CD4-positive, alpha-beta T cell (primary cell): ENCODE results near the gene SCN8A. TPM values are rescaled to one million over a fixed set of nuclear protein-coding genes. Genes with fewer than 3 reads are reported as not detected.

ENCODE experiments used
- ATAC-seq: fragments of 200-7000 bp; cut with Tn5 transposase; one replicate; pipeline ENCODE4 v1.10.0; 2022; ENCODE audit warnings: mild to moderate bottlenecking; ENCODE audit not compliant: poor library complexity
- CTCF ChIA-PET: fragments of 350-600 bp; sonication (Branson Sonifier 250); formaldehyde crosslinking; loops from one replicate; lab custom pipeline; 2021; ENCODE audit warnings: antibody characterized with exemption, inconsistent platforms; lab: Charles Lee
- POLR2A ChIA-PET: fragments of 350-600 bp; sonication (Branson Sonifier 250); formaldehyde crosslinking; loops from one replicate; lab custom pipeline; 2021; ENCODE audit warnings: antibody characterized with exemption, inconsistent platforms; lab: Charles Lee
- DNase-seq, 14 experiments: peaks; one replicate each; pipeline ENCODE4 v3.0.0-alpha.2; 2013 to 2020; ENCODE audit warnings: mixed read lengths in 2 of 14
- H3K27ac ChIP-seq, 2 donors: one replicate each; pipeline versions ENCODE4 v1.5.1 to v1.7.0; 2013; ENCODE audit warnings: low read length in 2 of 2, low read depth in 1 of 2, mild to moderate bottlenecking in 1 of 2
- H3K27me3 ChIP-seq, 2 experiments: 1 replicate in 1 of 2; 2 replicates in 1 of 2; pipeline versions ENCODE4 v1.6.1 to v1.7.0; 2013; ENCODE audit warnings: low read length in 2 of 2, control low read depth in 1 of 2, mild to moderate bottlenecking in 1 of 2, moderate library complexity in 1 of 2; ENCODE audit not compliant: insufficient read depth in 2 of 2, control insufficient read depth in 1 of 2
- H3K36me3 ChIP-seq: one replicate; pipeline ENCODE4 v1.6.1; 2013; ENCODE audit warnings: low read length, control low read depth; ENCODE audit not compliant: insufficient read depth
- H3K4me1 ChIP-seq: one replicate; pipeline ENCODE4 v1.6.1; 2013; ENCODE audit warnings: low read length, control low read depth; ENCODE audit not compliant: insufficient read depth
- H3K4me3 ChIP-seq: one replicate; pipeline ENCODE4 v1.5.1; 2013; ENCODE audit warnings: mild to moderate bottlenecking, low read length, moderate library complexity
- H3K9me3 ChIP-seq, 2 experiments: 1 replicate in 1 of 2; 2 replicates in 1 of 2; pipeline versions ENCODE4 v1.6.1 to v1.7.0; 2013; ENCODE audit warnings: low read length in 2 of 2, mild to moderate bottlenecking in 2 of 2, control low read depth in 1 of 2, moderate library complexity in 1 of 2; ENCODE audit not compliant: control insufficient read depth in 1 of 2, insufficient read depth in 1 of 2
- H3K27ac Mint-ChIP-seq: one replicate; pipeline ENCODE4 v1.8.0; 2020; ENCODE audit warnings: mixed read lengths
- H3K27me3 Mint-ChIP-seq: one replicate; pipeline ENCODE4 v1.8.0; 2021; ENCODE audit warnings: mixed read lengths
- H3K36me3 Mint-ChIP-seq: one replicate; pipeline ENCODE4 v1.8.0; 2021; ENCODE audit warnings: low read depth, mixed read lengths
- H3K4me1 Mint-ChIP-seq: one replicate; pipeline ENCODE4 v1.8.0; 2021; ENCODE audit warnings: low read depth, mixed read lengths
- H3K4me3 Mint-ChIP-seq: one replicate; pipeline ENCODE4 v1.8.0; 2020; ENCODE audit warnings: mild to moderate bottlenecking, mixed read lengths
- H3K9me3 Mint-ChIP-seq: one replicate; pipeline ENCODE4 v1.8.0; 2020; ENCODE audit warnings: mixed read lengths
- intact Hi-C, 2 experiments: fragments of 100-400 bp; cut with DNase I in 1 of 2; cut with micrococcal nuclease in 1 of 2; formaldehyde crosslinking; loops; one replicate each; pipeline versions ENCODE4 v1.15.1 to v1.9.0; 2023 to 2025; cut with DNase I, micrococcal nuclease
- total RNA-seq, 174 experiments: library from RNA in 2 of 174; stranded (reverse) in 2 of 174; gene quantifications; one replicate each; pipeline ENCODE4 v1.2.3 and lab custom pipeline; 2021 to 2026
- TF ChIP-seq, protein P1 (sequence below): fragments of 200-600 bp; IDR thresholded peaks from one replicate; pipeline ENCODE4 v1.8.0; 2022; ENCODE audit warnings: antibody characterized with exemption, mild to moderate bottlenecking

Gene SCN8A
- total RNA-seq, 2 experiments from 2014 or later: 0.14 to 0.36 TPM

DNA sequence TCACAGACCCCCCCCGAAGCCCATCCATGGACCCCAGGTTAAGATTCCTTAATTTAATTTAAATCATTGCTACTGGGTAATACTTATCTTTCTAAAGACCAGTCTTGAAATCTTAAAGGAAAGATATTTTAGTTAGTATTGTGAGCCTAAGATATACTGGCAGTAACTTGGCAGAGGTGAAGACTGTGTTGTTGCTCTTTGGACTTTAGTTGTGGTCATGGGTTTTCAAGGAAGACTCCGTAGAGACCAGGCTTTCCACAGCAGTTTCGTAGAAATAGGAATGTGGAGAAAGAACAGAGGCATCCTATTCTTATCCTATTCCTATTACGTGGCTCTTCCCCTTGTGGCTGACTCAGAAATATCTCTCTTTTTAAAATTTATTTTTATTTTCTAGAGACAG, 99.0 kb downstream of the SCN8A start:
- ATAC-seq (no peak), DNase-seq (no peak)
- H3K4me3 ChIP-seq: no peak overlapping the region
- no peaks in the 10 kb centered on the region for H3K27me3 Mint-ChIP-seq
- no peaks in the 10 kb centered on the region for H3K36me3 ChIP-seq
- TF ChIP-seq, protein P1, sequence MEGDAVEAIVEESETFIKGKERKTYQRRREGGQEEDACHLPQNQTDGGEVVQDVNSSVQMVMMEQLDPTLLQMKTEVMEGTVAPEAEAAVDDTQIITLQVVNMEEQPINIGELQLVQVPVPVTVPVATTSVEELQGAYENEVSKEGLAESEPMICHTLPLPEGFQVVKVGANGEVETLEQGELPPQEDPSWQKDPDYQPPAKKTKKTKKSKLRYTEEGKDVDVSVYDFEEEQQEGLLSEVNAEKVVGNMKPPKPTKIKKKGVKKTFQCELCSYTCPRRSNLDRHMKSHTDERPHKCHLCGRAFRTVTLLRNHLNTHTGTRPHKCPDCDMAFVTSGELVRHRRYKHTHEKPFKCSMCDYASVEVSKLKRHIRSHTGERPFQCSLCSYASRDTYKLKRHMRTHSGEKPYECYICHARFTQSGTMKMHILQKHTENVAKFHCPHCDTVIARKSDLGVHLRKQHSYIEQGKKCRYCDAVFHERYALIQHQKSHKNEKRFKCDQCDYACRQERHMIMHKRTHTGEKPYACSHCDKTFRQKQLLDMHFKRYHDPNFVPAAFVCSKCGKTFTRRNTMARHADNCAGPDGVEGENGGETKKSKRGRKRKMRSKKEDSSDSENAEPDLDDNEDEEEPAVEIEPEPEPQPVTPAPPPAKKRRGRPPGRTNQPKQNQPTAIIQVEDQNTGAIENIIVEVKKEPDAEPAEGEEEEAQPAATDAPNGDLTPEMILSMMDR: no peak
- POLR2A ChIA-PET: no interaction called here
- CTCF ChIA-PET: no interaction called here
- no peaks in the 10 kb centered on the region for H3K4me1 ChIP-seq
- intact Hi-C loops: no loop called here
- H3K9me3 Mint-ChIP-seq: no peaks in the 10 kb centered on the region
- H3K9me3 ChIP-seq: no peaks in the 10 kb centered on the region
- H3K4me3 Mint-ChIP-seq: no peak overlapping the region
- H3K27me3 ChIP-seq: no peaks in the 10 kb centered on the region
- H3K36me3 Mint-ChIP-seq: no peaks in the 10 kb centered on the region
- H3K4me1 Mint-ChIP-seq: no peaks in the 10 kb centered on the region
- H3K27ac ChIP-seq: no peak overlapping the region
- H3K27ac Mint-ChIP-seq: no peak overlapping the region

DNA sequence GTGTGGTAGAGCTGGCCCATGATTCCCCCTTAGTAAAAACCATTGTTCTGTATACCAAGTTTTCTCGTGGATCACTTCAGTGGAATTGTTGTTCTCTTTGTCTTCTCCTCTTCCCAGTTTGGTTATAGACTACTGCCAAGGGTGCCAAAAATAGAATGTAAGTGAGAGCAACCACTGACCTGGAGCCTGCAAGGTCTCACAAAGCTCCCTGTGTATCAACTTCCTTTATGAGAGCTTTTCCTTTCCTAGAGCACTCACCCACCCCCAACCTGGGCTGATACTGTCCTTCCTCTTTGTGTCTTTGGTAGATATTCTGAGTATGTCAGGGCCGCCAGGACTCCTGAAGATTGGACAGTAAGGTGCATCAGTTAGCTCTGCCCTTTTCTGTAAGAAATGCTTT, 101.0 kb downstream of the SCN8A start:
- intact Hi-C loops: no loop called here
- Histone ChIP-seq H3K27ac (no peak overlapping the region), H3K27me3 (no peaks in the 10 kb centered on the region), H3K9me3 (no peaks in the 10 kb centered on the region), H3K4me1 (no peaks in the 10 kb centered on the region), H3K36me3 (no peaks in the 10 kb centered on the region), H3K4me3 (no peak overlapping the region)
- Mint-ChIP-seq H3K27ac (no peak overlapping the region), H3K4me1 (no peaks in the 10 kb centered on the region), H3K4me3 (no peak overlapping the region), H3K36me3 (no peaks in the 10 kb centered on the region), H3K27me3 (no peaks in the 10 kb centered on the region), H3K9me3 (no peaks in the 10 kb centered on the region)
- TF ChIP-seq, protein P1: no peak
- ChIA-PET CTCF (no interaction called here), POLR2A (no interaction called here)
- no peak for ATAC-seq
- no peak for DNase-seq

DNA sequence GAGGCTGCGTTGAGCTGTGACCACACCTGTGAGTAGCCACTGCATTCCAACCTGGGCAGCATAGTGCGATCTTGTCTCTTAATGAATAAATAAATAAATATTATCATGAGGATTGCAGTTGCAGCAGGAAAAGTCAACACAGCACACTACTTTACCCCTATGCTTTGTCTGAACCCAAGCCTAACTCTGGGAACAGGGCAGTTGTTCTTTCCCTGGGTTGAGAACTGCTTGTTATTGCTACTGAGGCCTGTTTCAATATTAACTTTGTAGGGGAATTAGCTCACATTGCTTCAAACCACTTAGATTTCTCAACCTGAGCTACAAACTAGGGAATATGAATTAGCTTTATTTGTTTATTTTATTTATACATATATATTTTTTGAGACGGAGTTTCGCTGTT, 102.5 kb downstream of the SCN8A start:
- ChIA-PET CTCF (no interaction called here), POLR2A (no interaction called here)
- Mint-ChIP-seq H3K27me3 (no peaks in the 10 kb centered on the region), H3K4me1 (no peaks in the 10 kb centered on the region), H3K36me3 (no peaks in the 10 kb centered on the region), H3K4me3 (no peak overlapping the region), H3K27ac (no peak overlapping the region), H3K9me3 (no peaks in the 10 kb centered on the region)
- H3K27ac ChIP-seq: no peak overlapping the region
- intact Hi-C loops: no loop called here
- no peaks in the 10 kb centered on the region for H3K4me1 ChIP-seq
- TF ChIP-seq, protein P1: no peak
- DNase-seq: no peak
- no peak overlapping the region for H3K4me3 ChIP-seq
- H3K27me3 ChIP-seq: no peaks in the 10 kb centered on the region
- H3K36me3 ChIP-seq: no peaks in the 10 kb centered on the region
- H3K9me3 ChIP-seq: no peaks in the 10 kb centered on the region
- no peak for ATAC-seq
